Sigmoid colon (tissue), 7 donors: ENCODE data around the gene AGR3. TPM values are rescaled to one million over a fixed set of nuclear protein-coding genes. Genes with fewer than 3 reads are reported as not detected.

Experiments
- DNase-seq: peaks from one replicate; pipeline ENCODE4 v3.0.0-alpha.2; 2019
- H3K27ac ChIP-seq, 4 donors: fragments of 200-600 bp; sonication (generic); one replicate each; pipeline ENCODE4 v1.5.1; 2016 to 2019; ENCODE audit warnings: mild to moderate bottlenecking in 1 of 4
- H3K27me3 ChIP-seq, 3 donors: fragments of 200-600 bp; sonication (generic); one replicate each; pipeline ENCODE4 v1.5.1; 2019; ENCODE audit warnings: mild to moderate bottlenecking in 1 of 3
- H3K36me3 ChIP-seq, 4 donors: fragments of 200-600 bp; sonication (generic); one replicate each; pipeline ENCODE4 v1.5.1; 2016 to 2019
- H3K4me1 ChIP-seq, 4 donors: fragments of 200-600 bp; sonication (generic); one replicate each; pipeline ENCODE4 v1.5.1; 2017 to 2019
- H3K4me3 ChIP-seq, 4 donors: fragments of 200-600 bp; sonication (generic); one replicate each; pipeline ENCODE4 v1.5.1; 2017 to 2019; ENCODE audit warnings: mild to moderate bottlenecking in 2 of 4, moderate library complexity in 1 of 4
- H3K9me3 ChIP-seq, 4 donors: fragments of 200-600 bp in 3 of 4; sonication (generic) in 3 of 4; one replicate each; pipeline versions ENCODE4 v1.5.1 to v1.6.1; 2013 to 2019
- EP300 ChIP-seq, 4 donors: sonication (generic); formaldehyde crosslinking; IDR thresholded peaks; one replicate each; pipeline ENCODE4 v1.6.1; 2017; ENCODE audit warnings: antibody characterized with exemption in 4 of 4
- POLR2A ChIP-seq, 2 donors: fragments of 450-650 bp; IDR thresholded peaks; one replicate each; pipeline ENCODE4 v1.6.1; 2016; ENCODE audit warnings: antibody characterized with exemption in 2 of 2, mild to moderate bottlenecking in 2 of 2, moderate library complexity in 2 of 2
- POLR2AphosphoS5 ChIP-seq, 4 donors: sonication (generic); formaldehyde crosslinking; IDR thresholded peaks; one replicate each; pipeline ENCODE4 v1.6.1; 2017; ENCODE audit warnings: antibody characterized with exemption in 4 of 4
- WGBS, 2 donors: extraction: QIAGEN DNeasy Blood & Tissue Kit; methylation state at CpG; one replicate each; pipeline ENCODE4 v1.1.7; 2013; 5-methylcytosine and 5-hydroxymethylcytosine counted together
- intact Hi-C: fragments of 100-400 bp; cut with DNase I; formaldehyde crosslinking; loops from one replicate; pipeline ENCODE4 v1.15.1; 2023
- polyA plus RNA-seq, 3 donors: library from polyadenylated mRNA; stranded (reverse); fragments of 200-250 nt; gene quantifications; one replicate each; pipeline ENCODE4 v1.2.3, GENCODE V29; 2013
- total RNA-seq, 4 donors: library from RNA; depleted of rRNA; stranded (reverse); fragments of >200 nt; gene quantifications; one replicate each; pipeline ENCODE4 v1.1.0, GENCODE V29; 2016
- TF ChIP-seq, protein P1 (sequence below), 4 experiments: fragments of 450-650 bp in 3 of 4; fragments of 200-600 bp in 1 of 4; IDR thresholded peaks; one replicate each; pipeline ENCODE4 v1.5.1; 2016 to 2019; ENCODE audit warnings: antibody characterized with exemption in 4 of 4, mild to moderate bottlenecking in 3 of 4, moderate library complexity in 2 of 4
- donor health status: healthy with polysubstance abuse.
- donor health status: Bipolar disorder and iron deficiency.
- donor health status: healthy.

AGR3 gene
- total and polyA plus RNA-seq, 7 donors, result 4.6 to 216 (median 173) TPM; not detected in 3

DNA sequence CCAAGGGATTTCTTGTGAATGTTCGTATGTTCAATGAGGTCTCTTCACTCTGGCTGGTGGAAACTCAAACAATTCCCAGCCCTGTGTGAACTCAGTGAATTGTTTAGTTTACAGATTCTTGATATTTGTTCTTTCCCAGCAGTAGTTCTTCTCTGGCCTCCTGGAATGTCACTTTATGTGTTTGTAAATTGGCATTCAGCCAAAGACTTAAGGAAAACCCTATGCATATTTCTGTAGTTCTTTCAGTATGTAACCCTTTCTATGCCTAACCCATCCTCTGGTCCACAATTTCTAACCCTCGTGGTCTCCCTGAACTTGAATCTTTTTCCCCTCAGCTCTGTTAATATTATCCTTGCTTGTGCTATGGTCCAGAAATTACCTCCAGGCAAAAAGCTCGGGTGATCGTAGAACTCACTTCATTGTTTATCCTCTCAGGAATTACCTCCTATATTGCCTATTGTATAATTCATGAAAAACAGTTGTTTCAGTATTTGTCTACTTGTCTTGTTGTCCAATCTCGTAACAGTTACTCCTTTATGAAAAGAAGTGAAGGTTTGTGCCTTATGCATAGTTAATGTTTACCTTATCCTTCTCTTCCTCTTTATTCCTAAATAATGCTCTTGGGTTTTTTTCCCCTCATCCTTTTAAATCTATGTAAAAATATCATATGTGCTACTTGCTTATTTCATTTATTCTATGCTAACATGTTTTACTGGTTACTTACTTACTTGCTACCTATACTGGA is 23.7 kb upstream of the AGR3 start:
- H3K36me3 ChIP-seq, result no peaks in the 10 kb centered on the region
- H3K4me3 ChIP-seq, result no peak overlapping the region
- no peak overlapping the region for H3K27ac ChIP-seq
- WGBS, 2 donors, result 11 to 60% methylated on average over 5 of the region's 5 CpGs
- DNase-seq, result no peak
- intact Hi-C loops, result no loop called here
- TF ChIP-seq, protein P1, sequence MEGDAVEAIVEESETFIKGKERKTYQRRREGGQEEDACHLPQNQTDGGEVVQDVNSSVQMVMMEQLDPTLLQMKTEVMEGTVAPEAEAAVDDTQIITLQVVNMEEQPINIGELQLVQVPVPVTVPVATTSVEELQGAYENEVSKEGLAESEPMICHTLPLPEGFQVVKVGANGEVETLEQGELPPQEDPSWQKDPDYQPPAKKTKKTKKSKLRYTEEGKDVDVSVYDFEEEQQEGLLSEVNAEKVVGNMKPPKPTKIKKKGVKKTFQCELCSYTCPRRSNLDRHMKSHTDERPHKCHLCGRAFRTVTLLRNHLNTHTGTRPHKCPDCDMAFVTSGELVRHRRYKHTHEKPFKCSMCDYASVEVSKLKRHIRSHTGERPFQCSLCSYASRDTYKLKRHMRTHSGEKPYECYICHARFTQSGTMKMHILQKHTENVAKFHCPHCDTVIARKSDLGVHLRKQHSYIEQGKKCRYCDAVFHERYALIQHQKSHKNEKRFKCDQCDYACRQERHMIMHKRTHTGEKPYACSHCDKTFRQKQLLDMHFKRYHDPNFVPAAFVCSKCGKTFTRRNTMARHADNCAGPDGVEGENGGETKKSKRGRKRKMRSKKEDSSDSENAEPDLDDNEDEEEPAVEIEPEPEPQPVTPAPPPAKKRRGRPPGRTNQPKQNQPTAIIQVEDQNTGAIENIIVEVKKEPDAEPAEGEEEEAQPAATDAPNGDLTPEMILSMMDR (IDR thresholded peaks at IDR 0.05), result no peak
- TF ChIP-seq POLR2AphosphoS5 (IDR thresholded peaks at IDR 0.05) (no peak), POLR2A (IDR thresholded peaks at IDR 0.05) (no peak), EP300 (IDR thresholded peaks at IDR 0.05) (no peak)
- H3K9me3 ChIP-seq, result peaks cover 0 to 3% (median 0%) of the 10 kb centered on the region in 4 donors
- no peaks in the 10 kb centered on the region for H3K27me3 ChIP-seq
- H3K4me1 ChIP-seq, result peaks cover 0 to 9% (median 3%) of the 10 kb centered on the region in 4 donors

DNA sequence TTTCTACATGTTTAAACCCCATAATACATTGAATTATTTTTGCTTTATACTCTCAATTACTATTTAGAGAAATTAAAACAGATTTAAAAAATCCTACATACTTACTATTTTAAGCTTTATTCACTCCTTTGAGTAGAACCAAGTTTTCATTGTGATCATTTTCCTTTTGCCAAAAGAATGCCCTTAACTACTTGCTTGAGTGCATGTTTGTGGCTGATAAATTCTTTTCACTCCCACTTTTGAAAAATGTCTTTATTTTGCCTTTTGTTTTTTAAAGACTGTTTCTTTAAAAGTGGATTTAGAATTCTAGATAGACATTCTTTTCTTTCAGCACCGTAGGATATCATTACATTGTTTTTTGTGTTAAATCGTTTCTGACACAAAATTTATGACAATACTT is 22.3 kb upstream of the AGR3 start:
- Histone ChIP-seq H3K27ac (no peak overlapping the region), H3K36me3 (no peaks in the 10 kb centered on the region), H3K4me1 (peaks cover 0 to 9% (median 3%) of the 10 kb centered on the region in 4 donors), H3K27me3 (no peaks in the 10 kb centered on the region), H3K9me3 (peaks cover 0 to 3% (median 0%) of the 10 kb centered on the region in 4 donors), H3K4me3 (no peak overlapping the region)
- no peak for DNase-seq
- TF ChIP-seq POLR2A (IDR thresholded peaks at IDR 0.05) (no peak), POLR2AphosphoS5 (IDR thresholded peaks at IDR 0.05) (no peak), EP300 (IDR thresholded peaks at IDR 0.05) (no peak)
- TF ChIP-seq, protein P1 (IDR thresholded peaks at IDR 0.05), result no peak
- WGBS, 2 donors, result 68 to 79% methylated on average over 2 of the region's 2 CpGs
- intact Hi-C loops, result no loop called here

DNA sequence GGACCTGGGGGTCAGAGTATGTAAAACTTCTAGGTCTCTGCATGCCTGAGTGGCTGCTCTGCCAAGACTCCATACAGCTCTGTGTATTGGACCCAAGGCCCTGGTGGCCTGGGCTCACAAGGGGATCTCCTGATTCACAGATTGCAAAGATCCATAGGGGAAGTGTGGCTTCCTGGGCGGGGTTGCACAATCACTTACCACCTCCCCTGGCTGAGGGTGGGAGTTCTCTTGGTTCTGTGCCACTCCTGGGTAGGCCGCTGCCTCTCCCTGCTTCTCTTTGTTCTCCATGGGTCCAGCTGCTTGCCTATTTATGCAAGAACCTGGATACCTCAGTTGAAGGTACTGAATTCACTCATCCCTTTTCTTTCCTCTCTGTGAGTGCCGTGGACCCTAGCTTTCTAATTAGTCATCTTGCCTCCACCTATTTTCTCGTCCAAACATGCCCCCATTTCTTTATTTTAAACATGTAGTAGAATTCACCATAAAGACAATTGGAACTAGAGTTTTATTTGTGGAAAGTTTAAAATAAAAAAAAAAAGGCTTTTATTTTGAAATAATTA is 18.5 kb upstream of the AGR3 start:
- H3K9me3 ChIP-seq, result peaks cover 0 to 3% (median 0%) of the 10 kb centered on the region in 4 donors
- WGBS, 2 donors, result 90 to 96% methylated on average over 4 of the region's 4 CpGs
- H3K27me3 ChIP-seq, result no peaks in the 10 kb centered on the region
- TF ChIP-seq, protein P1 (IDR thresholded peaks at IDR 0.05), result no peak
- TF ChIP-seq POLR2A (IDR thresholded peaks at IDR 0.05) (no peak), EP300 (IDR thresholded peaks at IDR 0.05) (no peak), POLR2AphosphoS5 (IDR thresholded peaks at IDR 0.05) (no peak)
- no peak overlapping the region for H3K27ac ChIP-seq
- DNase-seq, result no peak
- intact Hi-C loops, result no loop called here
- H3K4me3 ChIP-seq, result no peak overlapping the region
- peaks cover 0 to 4% (median 2%) of the 10 kb centered on the region in 4 donors for H3K4me1 ChIP-seq
- no peaks in the 10 kb centered on the region for H3K36me3 ChIP-seq

DNA sequence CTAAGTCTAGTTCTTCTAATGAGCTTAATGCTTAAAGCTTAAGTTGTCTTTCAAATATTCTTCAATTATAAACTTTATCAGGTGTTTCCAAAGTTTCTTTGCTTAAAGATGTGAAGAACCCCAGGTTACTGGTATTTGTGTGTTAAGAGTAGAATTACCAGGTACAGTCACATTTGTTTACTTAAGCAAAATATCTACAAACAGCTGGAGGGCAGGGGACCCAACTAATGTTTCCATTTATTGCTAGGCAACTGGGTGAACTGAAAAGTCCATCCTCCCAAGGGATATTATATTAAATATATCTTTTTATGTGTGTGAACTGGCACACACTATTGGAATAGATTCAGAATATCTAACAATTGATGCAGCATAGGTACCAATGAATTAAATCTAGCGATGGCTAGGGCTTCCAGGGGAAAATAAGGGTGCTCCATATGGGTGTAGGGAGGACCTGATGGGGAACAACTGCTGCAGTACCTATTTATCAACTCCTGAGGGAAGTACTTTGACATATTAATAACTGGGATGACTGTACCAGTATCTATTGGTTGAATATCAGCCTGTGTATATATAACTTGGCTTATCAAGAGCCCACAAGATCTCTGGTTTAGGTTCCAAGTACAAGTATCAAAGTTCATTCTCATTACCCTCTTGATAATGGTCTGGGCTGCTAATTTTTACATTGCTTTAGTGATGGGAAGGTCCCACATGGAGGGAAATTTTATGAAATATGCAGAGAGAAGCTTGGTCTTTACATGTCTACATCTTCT is 10.3 kb upstream of the AGR3 start:
- H3K27me3 ChIP-seq, result no peaks in the 10 kb centered on the region
- no peak for DNase-seq
- no peaks in the 10 kb centered on the region for H3K36me3 ChIP-seq
- 97 to 98% methylated on average over 1 of the region's 1 CpG for WGBS, 2 donors
- intact Hi-C loops, result no loop called here
- no peaks in the 10 kb centered on the region for H3K9me3 ChIP-seq
- H3K27ac ChIP-seq, result no peak overlapping the region
- H3K4me3 ChIP-seq, result no peak overlapping the region
- TF ChIP-seq POLR2A (IDR thresholded peaks at IDR 0.05), result no peak
- no peak for TF ChIP-seq EP300 (IDR thresholded peaks at IDR 0.05)
- no peak for TF ChIP-seq POLR2AphosphoS5 (IDR thresholded peaks at IDR 0.05)
- TF ChIP-seq, protein P1 (IDR thresholded peaks at IDR 0.05), result no peak
- H3K4me1 ChIP-seq, result peaks cover 0 to 3% (median 0%) of the 10 kb centered on the region in 4 donors
